Activated naive CD8-positive, alpha-beta T cell treated with anti-CD3 and anti-CD28 coated beads, Interleukin-2, amount 10 ng/mL, durations not matched to agents 7 days and 5 days (primary cell): Measurements from ENCODE around the gene TREML4. TPM values are rescaled to one million over a fixed set of nuclear protein-coding genes. Genes with fewer than 3 reads are reported as not detected.

ENCODE experiments used
- ATAC-seq: fragments of 150-1000 bp; cut with Tn5 transposase; one replicate; pipeline ENCODE4 v1.10.0; 2021; ENCODE audit warnings: low read depth, moderate library complexity
- POLR2A ChIA-PET: fragments of 350-600 bp; sonication (Branson Sonifier 250); formaldehyde crosslinking; loops from one replicate; lab custom pipeline; 2021; ENCODE audit warnings: antibody characterized with exemption; lab: Charles Lee
- DNase-seq: peaks from one replicate; pipeline ENCODE4 v3.0.0; 2021
- H3K27ac Mint-ChIP-seq: one replicate; pipeline ENCODE4 v1.8.0; 2022; ENCODE audit warnings: mild to moderate bottlenecking, mixed read lengths
- H3K27me3 Mint-ChIP-seq: one replicate; pipeline ENCODE4 v1.8.0; 2022; ENCODE audit warnings: mild to moderate bottlenecking, moderate library complexity, mixed read lengths
- H3K36me3 Mint-ChIP-seq: one replicate; pipeline ENCODE4 v1.8.0; 2021; ENCODE audit warnings: mild to moderate bottlenecking, mixed read lengths
- H3K4me1 Mint-ChIP-seq: one replicate; pipeline ENCODE4 v1.8.0; 2021; ENCODE audit warnings: mixed read lengths
- H3K4me3 Mint-ChIP-seq: one replicate; pipeline ENCODE4 v1.8.0; 2022; ENCODE audit warnings: mild to moderate bottlenecking, moderate library complexity, mixed read lengths
- H3K9me3 Mint-ChIP-seq: one replicate; pipeline ENCODE4 v1.8.0; 2021; ENCODE audit warnings: mixed read lengths
- total RNA-seq, 2 experiments: library from RNA; stranded (reverse); gene quantifications; one replicate each; pipeline ENCODE4 v1.2.3, GENCODE V29; 2021

Gene TREML4
- total RNA-seq, 2 experiments from 2014 or later, result not detected

DNA sequence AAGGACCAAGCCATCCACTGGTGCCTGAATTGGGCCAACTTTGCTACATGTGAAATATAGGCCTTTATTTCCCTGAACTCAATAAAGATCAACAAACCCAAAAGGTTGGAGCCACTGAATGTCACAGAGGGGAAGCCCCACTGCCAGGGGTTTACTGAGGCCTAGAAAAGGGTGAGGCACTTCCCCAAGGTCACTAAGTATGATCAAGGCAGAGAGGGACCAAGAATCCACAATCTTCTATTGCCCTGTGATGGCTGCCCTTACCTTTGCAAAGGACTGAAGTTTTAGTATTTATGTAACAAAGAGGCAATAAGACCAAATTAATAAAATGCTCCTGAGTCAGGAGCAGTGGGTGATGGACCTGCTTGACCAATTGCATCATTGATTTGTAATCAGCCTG is 40.3 kb downstream of the TREML4 start:
- H3K27ac Mint-ChIP-seq, result no peak overlapping the region
- H3K4me3 Mint-ChIP-seq, result no peak overlapping the region
- peaks cover 3% of the 10 kb centered on the region for H3K27me3 Mint-ChIP-seq
- H3K4me1 Mint-ChIP-seq, result peaks cover 8% of the 10 kb centered on the region
- POLR2A ChIA-PET, result no interaction called here
- H3K36me3 Mint-ChIP-seq, result peaks cover 8% of the 10 kb centered on the region
- H3K9me3 Mint-ChIP-seq, result peaks cover 4% of the 10 kb centered on the region
- DNase-seq, result no peak
- no peak for ATAC-seq

DNA sequence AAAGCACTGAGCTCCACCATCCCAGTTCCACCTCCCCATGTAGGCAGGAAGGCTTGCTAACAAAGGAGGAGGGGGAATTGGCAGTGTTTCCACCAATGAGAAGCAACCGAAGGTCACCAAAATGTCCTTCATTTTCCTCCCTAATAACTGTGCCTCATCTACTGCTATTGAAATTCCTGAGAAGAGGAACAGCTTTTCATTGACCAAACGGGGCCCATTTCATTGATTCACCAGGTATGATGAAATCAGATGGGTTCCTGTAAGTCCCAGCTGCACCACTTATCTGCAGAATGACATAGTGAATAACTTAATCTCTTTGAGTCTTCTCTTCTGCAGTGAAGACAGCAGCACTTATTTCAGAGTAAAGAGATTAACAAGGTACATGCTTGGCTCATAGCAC is 41.0 kb downstream of the TREML4 start:
- Mint-ChIP-seq H3K9me3 (no peaks in the 10 kb centered on the region), H3K4me3 (no peak overlapping the region), H3K27ac (no peak overlapping the region), H3K36me3 (peaks cover 5% of the 10 kb centered on the region), H3K4me1 (peaks cover 8% of the 10 kb centered on the region), H3K27me3 (peaks cover 3% of the 10 kb centered on the region)
- ATAC-seq, result no peak
- POLR2A ChIA-PET, result no interaction called here
- DNase-seq, result no peak

DNA sequence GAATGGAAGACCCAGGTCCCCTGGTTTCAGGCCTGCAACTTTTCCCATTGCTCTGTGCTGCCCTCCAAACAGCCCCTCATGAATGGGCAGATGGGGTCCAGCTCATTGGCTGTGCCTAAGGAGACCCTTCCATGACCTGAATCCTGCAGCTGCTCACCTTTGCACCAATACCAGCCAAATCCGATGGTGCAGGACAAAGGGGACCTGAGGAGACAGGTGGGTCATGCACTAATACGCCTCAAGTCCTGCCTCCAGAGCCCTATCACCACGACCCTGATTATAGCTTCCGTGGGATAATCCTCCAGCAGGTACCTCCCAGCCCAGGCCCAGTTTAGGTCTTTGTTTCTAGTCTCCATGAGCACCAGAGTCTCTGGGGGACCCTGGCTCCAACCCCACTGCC is 41.6 kb downstream of the TREML4 start:
- H3K27ac Mint-ChIP-seq, result no peak overlapping the region
- H3K36me3 Mint-ChIP-seq, result peaks cover 5% of the 10 kb centered on the region
- no peaks in the 10 kb centered on the region for H3K9me3 Mint-ChIP-seq
- H3K27me3 Mint-ChIP-seq, result peaks cover 3% of the 10 kb centered on the region
- H3K4me1 Mint-ChIP-seq, result peaks cover 8% of the 10 kb centered on the region
- no peak for ATAC-seq
- POLR2A ChIA-PET, result no interaction called here
- no peak overlapping the region for H3K4me3 Mint-ChIP-seq
- no peak for DNase-seq

DNA sequence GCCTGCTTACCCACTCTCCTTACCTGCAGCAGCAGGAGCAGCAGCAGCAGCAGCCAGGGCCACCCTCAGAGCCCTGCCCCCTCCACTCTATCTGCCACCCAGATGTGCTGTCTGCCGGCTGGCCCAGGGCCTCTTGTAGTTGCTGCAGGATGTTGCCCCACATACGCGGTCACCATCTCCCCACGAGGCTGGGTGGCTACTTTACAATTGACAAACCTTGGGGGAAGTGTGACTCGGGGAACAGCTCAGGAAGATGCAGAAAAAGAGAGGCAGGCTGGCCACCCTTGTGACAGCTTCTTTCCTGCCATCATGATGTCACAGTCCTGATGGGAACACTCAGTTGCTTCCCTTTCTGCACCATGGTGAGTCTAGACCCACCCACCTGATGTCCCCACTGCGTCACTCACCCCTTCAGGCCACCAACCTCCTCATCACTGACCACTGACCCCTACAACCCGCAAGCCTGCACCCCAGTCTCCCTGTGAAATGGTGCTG is 43.8 kb downstream of the TREML4 start:
- ATAC-seq (peak; percentile 82), DNase-seq (peak; percentile 37)
- Mint-ChIP-seq H3K36me3 (peaks cover 2% of the 10 kb centered on the region), H3K27me3 (peaks cover 6% of the 10 kb centered on the region), H3K4me3 (peak overlapping the region; percentile 24), H3K27ac (peak overlapping the region; percentile 71), H3K9me3 (no peaks in the 10 kb centered on the region), H3K4me1 (peaks cover 8% of the 10 kb centered on the region)
- POLR2A ChIA-PET, result interaction anchor here (0.6 kb wide), 1 partner anchor 71 kb away, joined by 4 read pairs; the partner anchor contains the start of gene TREML2

DNA sequence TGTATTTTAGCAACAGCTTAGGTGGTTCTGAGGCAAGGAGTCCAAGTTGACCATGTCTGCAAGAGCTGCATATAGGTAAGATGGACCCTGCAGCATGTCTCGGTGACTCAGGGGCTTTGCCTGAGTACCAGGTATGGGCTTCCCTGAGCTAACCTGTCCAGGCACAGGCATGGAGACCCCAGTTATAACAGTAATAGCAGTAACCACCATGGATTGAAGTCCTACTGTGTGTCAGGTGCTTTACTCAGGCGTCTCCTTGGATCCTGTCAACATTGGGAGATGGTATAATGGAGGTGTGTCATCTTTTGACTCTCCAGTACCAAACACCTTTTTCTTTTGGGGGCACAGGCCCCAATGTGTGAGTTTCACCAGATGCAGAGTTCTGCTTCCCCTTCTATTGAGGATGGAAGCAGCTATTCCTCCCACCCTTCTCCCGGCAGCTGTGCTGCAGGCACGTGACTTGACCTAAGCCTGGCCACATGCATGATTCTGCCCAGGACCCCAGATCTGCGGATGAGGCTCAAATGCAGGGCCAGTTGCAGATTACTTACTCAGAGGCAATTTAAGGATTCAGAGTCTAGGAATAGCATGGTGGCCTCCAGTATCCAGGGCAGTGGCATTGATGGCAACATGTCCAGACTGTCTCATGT is 44.6 kb downstream of the TREML4 start:
- Mint-ChIP-seq H3K4me1 (peaks cover 8% of the 10 kb centered on the region), H3K27ac (no peak overlapping the region), H3K9me3 (no peaks in the 10 kb centered on the region), H3K4me3 (no peak overlapping the region), H3K27me3 (peaks cover 6% of the 10 kb centered on the region), H3K36me3 (peaks cover 2% of the 10 kb centered on the region)
- DNase-seq, result no peak
- POLR2A ChIA-PET, result interaction anchor here (0.6 kb wide), 1 partner anchor 72 kb away, joined by 4 read pairs; the partner anchor contains the start of gene TREML2
- ATAC-seq, result no peak

DNA sequence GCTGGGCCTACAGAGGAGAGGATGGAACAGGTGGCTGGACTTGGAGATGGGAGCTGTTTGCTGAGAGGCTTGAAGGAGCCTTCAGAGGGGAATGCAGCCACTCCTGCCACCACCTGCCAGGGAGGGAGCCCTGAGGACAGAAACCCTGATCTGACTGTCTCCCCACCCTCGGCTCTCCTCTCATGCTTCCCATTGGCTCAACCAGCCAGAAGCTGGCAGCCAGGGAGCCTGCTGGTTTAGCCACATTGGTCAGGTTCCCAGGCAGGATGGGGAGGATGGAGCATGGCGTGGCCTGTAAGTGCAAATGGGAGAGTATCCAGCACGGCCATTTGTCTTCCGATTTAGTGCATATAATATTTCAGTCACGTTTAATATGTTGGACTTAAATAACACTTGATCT is 45.6 kb downstream of the TREML4 start:
- Mint-ChIP-seq H3K27ac (no peak overlapping the region), H3K36me3 (peaks cover 2% of the 10 kb centered on the region)

DNA sequence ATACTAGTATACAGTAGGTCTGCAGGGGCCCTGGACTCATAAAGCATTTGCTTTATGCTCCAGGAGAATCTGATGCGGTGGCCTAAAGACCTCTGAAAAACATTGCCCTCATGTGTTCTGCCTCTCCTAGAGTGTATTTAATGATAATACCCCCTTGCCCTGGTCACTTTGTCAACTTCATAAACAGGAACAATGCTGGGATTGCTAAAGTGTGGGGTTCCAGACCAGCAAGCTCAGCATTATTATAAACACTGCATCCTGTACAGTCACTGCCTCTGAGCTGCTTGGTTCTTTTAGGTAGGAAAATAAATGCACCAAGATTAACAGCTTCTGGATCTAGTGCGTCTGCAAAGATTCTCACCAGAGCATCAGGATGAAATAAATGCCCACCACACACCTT is 46.1 kb downstream of the TREML4 start:
- ATAC-seq, result no peak
- POLR2A ChIA-PET, result no interaction called here
- peaks cover 2% of the 10 kb centered on the region for H3K36me3 Mint-ChIP-seq

More for the DNA sequence above, 45.6 kb downstream of the TREML4 start:
- POLR2A ChIA-PET, result no interaction called here
- Mint-ChIP-seq H3K27me3 (peaks cover 8% of the 10 kb centered on the region), H3K4me3 (no peak overlapping the region), H3K4me1 (peaks cover 10% of the 10 kb centered on the region), H3K9me3 (no peaks in the 10 kb centered on the region)
- ATAC-seq (no peak), DNase-seq (no peak)

DNA sequence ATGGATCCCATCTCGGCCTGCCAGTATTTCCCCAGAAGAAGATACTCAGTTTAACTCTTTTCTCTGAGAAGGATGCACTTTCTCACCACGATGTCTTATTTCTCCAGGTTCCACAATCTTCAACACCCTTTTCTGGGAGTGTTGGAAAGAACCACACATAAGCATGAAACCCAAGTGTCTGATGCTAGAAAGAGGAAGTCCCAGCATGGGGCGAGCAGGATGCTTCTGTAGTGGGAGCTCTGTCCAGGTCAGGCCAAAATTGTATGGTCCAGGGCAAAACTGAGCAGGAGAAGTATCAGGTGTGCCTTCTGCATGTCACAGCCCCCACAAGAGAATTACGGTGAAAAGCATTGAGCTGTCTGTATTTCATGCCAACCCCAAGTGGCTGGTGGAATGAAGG is 47.3 kb downstream of the TREML4 start:
- POLR2A ChIA-PET, result no interaction called here
- H3K27me3 Mint-ChIP-seq, result peaks cover 8% of the 10 kb centered on the region
- peaks cover 17% of the 10 kb centered on the region for H3K4me1 Mint-ChIP-seq
- peaks cover 2% of the 10 kb centered on the region for H3K36me3 Mint-ChIP-seq
- no peak for ATAC-seq
- H3K27ac Mint-ChIP-seq, result no peak overlapping the region
- no peaks in the 10 kb centered on the region for H3K9me3 Mint-ChIP-seq
- no peak for DNase-seq
- no peak overlapping the region for H3K4me3 Mint-ChIP-seq

More for the DNA sequence above, 46.1 kb downstream of the TREML4 start:
- no peak for DNase-seq
- H3K27ac Mint-ChIP-seq, result no peak overlapping the region
- H3K4me3 Mint-ChIP-seq, result no peak overlapping the region
- H3K9me3 Mint-ChIP-seq, result no peaks in the 10 kb centered on the region
- H3K4me1 Mint-ChIP-seq, result peaks cover 15% of the 10 kb centered on the region
- peaks cover 8% of the 10 kb centered on the region for H3K27me3 Mint-ChIP-seq

DNA sequence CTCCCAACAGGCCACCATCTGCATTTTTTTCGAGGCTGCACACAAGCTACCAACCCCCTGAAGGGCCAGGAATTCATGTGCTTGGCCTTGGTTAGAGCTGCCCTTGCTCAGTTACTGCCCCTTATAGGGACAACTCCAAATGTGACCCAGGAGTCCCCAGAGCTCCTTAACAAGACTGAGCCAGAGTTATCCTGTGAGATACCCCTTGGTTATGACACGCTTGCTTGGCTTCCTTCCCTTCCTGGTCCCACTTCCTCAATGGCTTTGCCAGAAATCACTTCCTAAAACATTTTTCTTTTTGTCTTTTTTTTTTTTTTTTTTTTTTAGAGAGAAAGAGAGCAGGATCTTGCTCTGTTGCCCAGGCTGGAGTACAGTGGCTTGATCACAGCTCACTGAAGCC is 49.5 kb downstream of the TREML4 start:
- Mint-ChIP-seq H3K9me3 (no peaks in the 10 kb centered on the region), H3K4me3 (no peak overlapping the region), H3K27ac (no peak overlapping the region), H3K36me3 (no peaks in the 10 kb centered on the region), H3K27me3 (peaks cover 8% of the 10 kb centered on the region), H3K4me1 (peaks cover 12% of the 10 kb centered on the region)
- POLR2A ChIA-PET, result no interaction called here
- ATAC-seq, result no peak
- DNase-seq, result no peak

DNA sequence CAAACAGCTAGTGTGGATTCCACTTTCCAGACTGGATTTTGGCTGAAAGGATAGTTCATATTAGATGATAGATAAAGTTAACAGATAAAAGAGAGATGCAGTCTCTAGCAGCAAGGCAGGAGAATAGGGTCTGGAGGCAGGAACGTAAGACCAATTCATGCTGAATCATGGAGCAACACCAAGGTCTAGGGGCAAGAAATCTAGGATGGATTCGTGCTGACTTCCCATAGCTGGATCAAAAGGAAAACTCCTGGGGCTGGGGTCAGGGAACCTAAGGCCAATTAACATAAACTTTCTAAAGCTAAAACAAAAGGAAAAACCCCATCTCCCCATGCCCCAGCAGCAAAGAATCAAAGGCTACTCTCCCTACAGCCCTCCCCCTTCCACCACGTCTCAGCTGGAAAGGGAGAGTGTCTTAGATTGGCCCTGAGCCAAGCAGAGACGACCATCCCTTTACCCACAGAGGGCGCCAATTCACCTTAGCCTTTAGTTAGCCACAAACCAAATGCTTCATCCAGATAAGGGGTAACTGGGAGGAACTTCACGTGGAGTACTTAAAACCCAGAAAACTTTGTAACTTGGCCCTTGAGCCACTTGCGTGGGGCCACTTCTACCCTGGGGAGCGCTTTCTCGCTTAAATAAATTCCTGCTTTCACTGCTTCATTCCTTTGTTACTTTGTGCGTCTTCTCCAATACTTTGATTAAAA is 50.7 kb downstream of the TREML4 start:
- DNase-seq (peak; percentile 58), ATAC-seq (peak; percentile 89)
- H3K4me1 Mint-ChIP-seq, result peaks cover 15% of the 10 kb centered on the region
- H3K9me3 Mint-ChIP-seq, result peaks cover 1% of the 10 kb centered on the region
- H3K27ac Mint-ChIP-seq, result peak overlapping the region; percentile 37
- peaks cover 3% of the 10 kb centered on the region for H3K36me3 Mint-ChIP-seq
- peaks cover 8% of the 10 kb centered on the region for H3K27me3 Mint-ChIP-seq
- POLR2A ChIA-PET, result interaction anchor here (0.9 kb wide), 1 partner anchor 17 kb away, joined by 3 read pairs; no protein-coding TSS in a partner anchor
- no peak overlapping the region for H3K4me3 Mint-ChIP-seq

DNA sequence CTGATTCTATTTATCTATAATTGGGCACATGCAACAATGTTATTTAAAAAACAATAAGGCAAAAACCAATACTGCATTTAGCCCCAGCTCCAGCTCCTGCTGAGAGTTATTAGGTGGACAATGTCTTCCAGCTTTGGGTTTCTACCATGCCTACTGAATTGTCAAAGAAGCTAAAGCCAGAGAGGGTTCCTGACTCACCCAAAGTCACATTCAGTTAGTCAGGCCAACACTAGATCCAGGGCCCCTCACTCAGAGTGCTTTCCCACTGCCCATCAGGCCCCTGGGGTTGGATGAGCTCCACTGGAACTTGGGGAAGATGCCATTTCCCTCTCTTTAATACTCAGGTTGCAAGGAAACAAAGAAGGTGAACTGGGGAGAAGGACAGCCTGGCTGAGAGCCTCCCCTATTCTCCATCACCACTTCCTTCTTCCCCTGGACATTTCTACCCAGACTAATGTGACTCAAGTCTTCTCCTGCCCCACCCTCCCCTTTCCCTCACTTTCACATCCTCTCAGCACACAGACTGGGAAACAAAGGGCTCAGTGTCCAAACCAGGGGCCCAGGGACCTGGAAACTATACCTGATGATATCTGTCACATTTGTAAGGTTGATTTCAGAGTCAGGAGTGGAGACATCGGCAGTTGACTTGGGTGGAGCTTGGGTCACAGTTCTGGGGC is 52.4 kb downstream of the TREML4 start:
- POLR2A ChIA-PET, result no interaction called here
- Mint-ChIP-seq H3K27ac (no peak overlapping the region), H3K4me1 (peaks cover 15% of the 10 kb centered on the region), H3K9me3 (peaks cover 1% of the 10 kb centered on the region), H3K36me3 (peaks cover 3% of the 10 kb centered on the region), H3K4me3 (no peak overlapping the region), H3K27me3 (peaks cover 10% of the 10 kb centered on the region)
- no peak for DNase-seq
- no peak for ATAC-seq

DNA sequence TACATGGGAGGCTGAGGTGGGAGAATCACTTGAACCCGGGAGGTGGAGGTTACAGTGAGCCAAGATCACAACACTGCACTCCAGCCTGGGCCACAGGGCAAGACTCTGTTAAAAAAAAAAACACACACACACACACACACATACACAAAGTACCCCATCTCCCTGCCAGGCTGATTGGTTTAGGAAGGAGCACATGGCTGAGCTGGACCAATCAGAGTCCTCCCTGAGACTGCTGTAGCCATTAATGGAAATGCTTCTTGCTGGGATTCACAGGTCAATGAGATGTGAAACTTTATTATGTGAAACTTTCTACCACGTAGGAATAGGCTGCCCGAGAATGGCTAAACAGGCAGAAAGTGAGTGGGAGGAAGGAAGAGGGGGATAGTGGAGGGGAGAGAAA is 55.5 kb downstream of the TREML4 start:
- Mint-ChIP-seq H3K9me3 (peaks cover 1% of the 10 kb centered on the region), H3K36me3 (peaks cover 3% of the 10 kb centered on the region), H3K4me1 (peaks cover 14% of the 10 kb centered on the region), H3K27me3 (peaks cover 16% of the 10 kb centered on the region), H3K4me3 (no peak overlapping the region), H3K27ac (no peak overlapping the region)
- POLR2A ChIA-PET, result no interaction called here
- ATAC-seq, result no peak
- DNase-seq, result no peak

DNA sequence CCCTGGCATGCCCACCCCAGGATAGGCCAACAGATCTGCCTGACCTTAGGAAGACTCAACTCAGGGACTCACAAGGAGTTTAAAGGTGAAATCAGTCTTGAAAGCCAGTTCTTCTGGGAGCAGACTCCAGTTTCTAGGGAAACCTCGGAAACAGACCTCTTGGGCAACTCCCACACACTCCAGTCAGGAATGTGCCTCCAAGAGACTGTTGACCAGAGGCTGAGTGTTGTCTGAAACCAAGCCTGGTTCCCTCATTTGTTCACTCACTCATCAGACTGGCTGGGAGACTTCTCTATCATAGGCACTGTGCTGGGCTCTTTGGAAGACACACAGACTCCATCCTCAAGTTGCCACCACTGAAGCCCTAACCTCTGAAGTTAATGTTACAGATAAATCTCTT is 56.6 kb downstream of the TREML4 start:
- ATAC-seq (no peak), DNase-seq (no peak)
- no peak overlapping the region for H3K4me3 Mint-ChIP-seq
- H3K4me1 Mint-ChIP-seq, result peaks cover 6% of the 10 kb centered on the region
- POLR2A ChIA-PET, result no interaction called here
- peaks cover 3% of the 10 kb centered on the region for H3K36me3 Mint-ChIP-seq
- H3K27ac Mint-ChIP-seq, result peak overlapping the region; percentile 7
- H3K9me3 Mint-ChIP-seq, result peaks cover 1% of the 10 kb centered on the region
- H3K27me3 Mint-ChIP-seq, result peaks cover 16% of the 10 kb centered on the region
